Spleen (tissue), 7 donors: Measurements from ENCODE around the gene ADAMTS20.

Experiments used
- CTCF ChIP-seq, 11 experiments: fragments of 200-600 bp in 7 of 11; fragments of 450-650 bp in 4 of 11; sonication (generic) in 4 of 11; IDR thresholded peaks in 8 of 11; conservative IDR thresholded peaks in 3 of 11; 1 replicate in 7 of 11; 2 replicates in 4 of 11; pipeline versions ENCODE4 v1.4.0 to v1.8.0; 2016 to 2021; ENCODE audit warnings: antibody characterized with exemption in 11 of 11, inconsistent platforms in 4 of 11, mild to moderate bottlenecking in 1 of 11
- POLR2A ChIP-seq, 3 donors: fragments of 450-650 bp; IDR thresholded peaks; one replicate each; pipeline ENCODE4 v1.5.1; 2017; ENCODE audit warnings: antibody characterized with exemption in 3 of 3, mild to moderate bottlenecking in 1 of 3
- POLR2AphosphoS5 ChIP-seq, 3 donors: sonication (generic); formaldehyde crosslinking; IDR thresholded peaks; one replicate each; pipeline ENCODE4 v1.5.1; 2017; ENCODE audit warnings: antibody characterized with exemption in 3 of 3
- donor health status: DM: no; HTN: no; CAD: no; lungs with moderate emphysema.
- donor health status: DM: no; HTN: no; CAD: no.
- donor health status: DM: no; HTN: no; CAD: no.

DNA sequence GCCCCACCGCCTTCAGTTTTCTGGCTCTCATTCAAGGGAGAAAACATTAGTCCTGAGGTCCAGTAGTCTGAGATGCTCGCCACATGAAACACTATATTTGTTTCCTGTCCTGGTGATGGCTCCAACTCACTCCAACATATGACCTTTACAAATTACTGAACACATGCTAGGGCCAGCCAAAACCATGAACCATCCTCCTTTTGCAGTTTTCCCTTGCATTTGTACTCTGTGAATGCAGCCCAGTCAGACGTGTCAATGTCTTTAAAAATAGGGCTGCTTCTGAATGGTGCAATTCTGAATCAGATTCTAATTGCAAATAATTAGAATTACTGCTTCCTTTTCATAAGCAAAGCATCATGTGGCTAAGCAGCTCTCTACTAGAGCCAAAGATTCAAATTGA, 36.0 kb downstream of the ADAMTS20 start:
- TF ChIP-seq CTCF (IDR thresholded peaks at IDR 0.05 in 8 of 11, conservative IDR thresholded peaks at IDR 0.05 in 3 of 11): no peak
- no peak for TF ChIP-seq POLR2A (IDR thresholded peaks at IDR 0.05)
- TF ChIP-seq POLR2AphosphoS5 (IDR thresholded peaks at IDR 0.05): no peak
